H9 (cell line): Measurements from ENCODE around the gene TAS2R1. TPM values are rescaled to one million over a fixed set of nuclear protein-coding genes. Genes with fewer than 3 reads are reported as not detected.

Experiments used
- DNase-seq: peaks from one replicate; pipeline ENCODE4 v3.0.0-alpha.2; 2017
- H2AFZ ChIP-seq: one replicate; pipeline ENCODE4 v1.6.1; 2013; ENCODE audit warnings: mild to moderate bottlenecking, low read length, control low read depth, moderate library complexity
- H2AK5ac ChIP-seq: 2 replicates; pipeline ENCODE4 v1.6.1; 2013; ENCODE audit warnings: low read length, control low read depth, mixed read lengths; ENCODE audit not compliant: insufficient read length
- H2BK120ac ChIP-seq: one replicate; pipeline ENCODE4 v1.6.1; 2013; ENCODE audit warnings: low read depth, mild to moderate bottlenecking, low read length, control low read depth, inconsistent platforms; ENCODE audit not compliant: poor library complexity, severe bottlenecking
- H2BK12ac ChIP-seq: 2 replicates; pipeline ENCODE4 v1.6.1; 2013; ENCODE audit warnings: low read length, control low read depth, mixed read lengths, low read depth; ENCODE audit not compliant: insufficient read length
- H2BK15ac ChIP-seq: 2 replicates; pipeline ENCODE4 v1.6.1; 2013; ENCODE audit warnings: low read depth, low read length, control low read depth
- H2BK20ac ChIP-seq: one replicate; pipeline ENCODE4 v1.6.1; 2013; ENCODE audit warnings: low read depth, mild to moderate bottlenecking, low read length, control low read depth, inconsistent platforms; ENCODE audit not compliant: poor library complexity, severe bottlenecking
- H2BK5ac ChIP-seq: 2 replicates; pipeline ENCODE4 v1.6.1; 2013; ENCODE audit warnings: low read length, control low read depth, mixed read lengths; ENCODE audit not compliant: insufficient read length
- H3K14ac ChIP-seq: 2 replicates; pipeline ENCODE4 v1.6.1; 2013; ENCODE audit warnings: low read length, control low read depth; ENCODE audit not compliant: insufficient read depth
- H3K18ac ChIP-seq: 2 replicates; pipeline ENCODE4 v1.6.1; 2013; ENCODE audit warnings: low read depth, mild to moderate bottlenecking, mixed read lengths, low read length, control low read depth; ENCODE audit not compliant: insufficient read length
- H3K23ac ChIP-seq: 2 replicates; pipeline ENCODE4 v1.6.1; 2013; ENCODE audit warnings: low read length, control low read depth, mixed read lengths, low read depth; ENCODE audit not compliant: insufficient read length
- H3K23me2 ChIP-seq: 2 replicates; pipeline ENCODE4 v1.6.1; 2013; ENCODE audit warnings: low read depth, mild to moderate bottlenecking, mixed read lengths, low read length, control low read depth; ENCODE audit not compliant: insufficient read length, poor library complexity, severe bottlenecking
- H3K27ac ChIP-seq: 2 replicates; pipeline ENCODE4 v1.5.1; 2013; ENCODE audit warnings: low read length, control low read depth, mixed read lengths, low read depth; ENCODE audit not compliant: insufficient read length
- H3K27me3 ChIP-seq: 2 replicates; pipeline ENCODE4 v1.6.1; 2013; ENCODE audit warnings: low read length, control low read depth, inconsistent platforms; ENCODE audit not compliant: insufficient read depth
- H3K4ac ChIP-seq: 2 replicates; pipeline ENCODE4 v1.6.1; 2013; ENCODE audit warnings: low read depth, mild to moderate bottlenecking, control low read depth, inconsistent platforms, low read length, moderate library complexity
- H3K4me1 ChIP-seq: 2 replicates; pipeline ENCODE4 v1.6.1; 2013; ENCODE audit warnings: low read length, control low read depth, inconsistent platforms; ENCODE audit not compliant: insufficient read depth
- H3K4me2 ChIP-seq: 2 replicates; pipeline ENCODE4 v1.6.1; 2013; ENCODE audit warnings: low read length, control low read depth, mixed read lengths; ENCODE audit not compliant: insufficient read length, insufficient read depth
- H3K56ac ChIP-seq: 2 replicates; pipeline ENCODE4 v1.6.1; 2013; ENCODE audit warnings: low read depth, mild to moderate bottlenecking, mixed read lengths, low read length, control low read depth; ENCODE audit not compliant: insufficient read length
- H3K79me1 ChIP-seq: 2 replicates; pipeline ENCODE4 v1.6.1; 2013; ENCODE audit warnings: low read depth, mild to moderate bottlenecking, moderate library complexity, low read length, control low read depth, inconsistent platforms; ENCODE audit not compliant: insufficient read depth, poor library complexity, severe bottlenecking
- H3K79me2 ChIP-seq: 2 replicates; pipeline ENCODE4 v1.6.1; 2013; ENCODE audit warnings: low read length, control low read depth, inconsistent platforms; ENCODE audit not compliant: insufficient read depth
- H3K9ac ChIP-seq: 2 replicates; pipeline ENCODE4 v1.6.1; 2013; ENCODE audit warnings: low read length, control low read depth, mixed read lengths; ENCODE audit not compliant: insufficient read length; ENCODE audit errors: extremely low read depth
- H3K9me3 ChIP-seq: one replicate; pipeline ENCODE4 v1.6.1; 2013; ENCODE audit warnings: low read depth, low read length, inconsistent platforms; ENCODE audit not compliant: control insufficient read depth
- H3T11ph ChIP-seq: one replicate; pipeline ENCODE4 v1.6.1; 2013; ENCODE audit warnings: mild to moderate bottlenecking, low read length, control low read depth, inconsistent platforms
- H4K20me1 ChIP-seq: one replicate; pipeline ENCODE4 v1.6.1; 2013; ENCODE audit not compliant: control insufficient read depth, insufficient read length, insufficient read depth
- H4K5ac ChIP-seq: 2 replicates; pipeline ENCODE4 v1.6.1; 2013; ENCODE audit warnings: low read depth, mild to moderate bottlenecking, mixed read lengths, low read length, control low read depth; ENCODE audit not compliant: insufficient read length
- H4K8ac ChIP-seq: replicated peaks from 2 replicates; pipeline ENCODE4 v1.6.1; 2013; ENCODE audit warnings: low read length, control low read depth, mixed read lengths, low read depth; ENCODE audit not compliant: insufficient read length
- H4K91ac ChIP-seq: 2 replicates; pipeline ENCODE4 v1.6.1; 2013; ENCODE audit warnings: low read depth, mild to moderate bottlenecking, moderate library complexity, mixed read lengths, low read length, control low read depth; ENCODE audit not compliant: insufficient read length
- H3K27ac Mint-ChIP-seq, 3 experiments: 2 replicates in 2 of 3; 3 replicates in 1 of 3; pipeline ENCODE4 v1.8.0; 2020 to 2021; ENCODE audit warnings: mixed read lengths in 3 of 3, mild to moderate bottlenecking in 1 of 3, moderate library complexity in 1 of 3
- H3K27me3 Mint-ChIP-seq: 2 replicates; pipeline ENCODE4 v1.8.0; 2021; ENCODE audit warnings: low read depth, mild to moderate bottlenecking, moderate library complexity, mixed read lengths
- H3K36me3 Mint-ChIP-seq, 3 experiments: 2 replicates in 2 of 3; 3 replicates in 1 of 3; pipeline ENCODE4 v1.8.0; 2020 to 2021; ENCODE audit warnings: low read depth in 3 of 3, mixed read lengths in 3 of 3; ENCODE audit not compliant: insufficient read depth in 1 of 3
- H3K4me1 Mint-ChIP-seq, 2 experiments: 2 replicates each; pipeline ENCODE4 v1.8.0; 2020; ENCODE audit warnings: mixed read lengths in 2 of 2
- H3K4me3 Mint-ChIP-seq, 2 experiments: 2 replicates in 1 of 2; 3 replicates in 1 of 2; pipeline ENCODE4 v1.8.0; 2020 to 2021; ENCODE audit warnings: mild to moderate bottlenecking in 2 of 2, mixed read lengths in 2 of 2, moderate library complexity in 1 of 2
- H3K9me3 Mint-ChIP-seq, 2 experiments: 2 replicates in 1 of 2; 3 replicates in 1 of 2; pipeline ENCODE4 v1.8.0; 2020; ENCODE audit warnings: mild to moderate bottlenecking in 2 of 2, mixed read lengths in 2 of 2, moderate library complexity in 1 of 2
- WGBS: extraction: QIAGEN DNeasy Blood & Tissue Kit; methylation state at CpG from one replicate; pipeline ENCODE4 v1.1.7; 2013; ENCODE audit warnings: missing lambda C conversion rate, low lambda C conversion rate, mixed read lengths; ENCODE audit not compliant: insufficient read length; ENCODE audit errors: extremely low coverage; 5-methylcytosine and 5-hydroxymethylcytosine counted together
- total RNA-seq: library from RNA; stranded (reverse); gene quantifications from 2 replicates; pipeline ENCODE4 v1.2.1, GENCODE V29; 2021
- TF ChIP-seq, protein P1 (sequence below): fragments of 200-600 bp; sonication (generic); conservative IDR thresholded peaks from 3 replicates; pipeline ENCODE4 v1.8.0; 2021; ENCODE audit warnings: antibody characterized with exemption, mild to moderate bottlenecking

Gene TAS2R1
- total RNA-seq, 1 experiment from 2014 or later = not detected

- Histone ChIP-seq H2AFZ (no peak overlapping the region), H4K20me1 (no peaks in the 10 kb centered on the region)
- no peaks in the 10 kb centered on the region for H3K36me3 Mint-ChIP-seq
Measured at GRCh38 chr5:9610364-9610763, 19.8 kb downstream of the TAS2R1 start.

More at GRCh38 chr5:9610364-9610763, 19.8 kb downstream of the TAS2R1 start:
- no peak overlapping the region for H3K56ac ChIP-seq
- no peaks in the 10 kb centered on the region for H3K23me2 ChIP-seq
- no peak for DNase-seq
- no peak overlapping the region for H4K8ac ChIP-seq
- H3K27me3 Mint-ChIP-seq = no peaks in the 10 kb centered on the region; the same call in 1 of the 2 replicates
- H3K27me3 ChIP-seq = no peaks in the 10 kb centered on the region
- no peak overlapping the region for H2BK15ac ChIP-seq
- no peak overlapping the region for H3K18ac ChIP-seq
- H2BK120ac ChIP-seq = no peak overlapping the region
- H3K27ac Mint-ChIP-seq = no peak overlapping the region
- TF ChIP-seq, protein P1, sequence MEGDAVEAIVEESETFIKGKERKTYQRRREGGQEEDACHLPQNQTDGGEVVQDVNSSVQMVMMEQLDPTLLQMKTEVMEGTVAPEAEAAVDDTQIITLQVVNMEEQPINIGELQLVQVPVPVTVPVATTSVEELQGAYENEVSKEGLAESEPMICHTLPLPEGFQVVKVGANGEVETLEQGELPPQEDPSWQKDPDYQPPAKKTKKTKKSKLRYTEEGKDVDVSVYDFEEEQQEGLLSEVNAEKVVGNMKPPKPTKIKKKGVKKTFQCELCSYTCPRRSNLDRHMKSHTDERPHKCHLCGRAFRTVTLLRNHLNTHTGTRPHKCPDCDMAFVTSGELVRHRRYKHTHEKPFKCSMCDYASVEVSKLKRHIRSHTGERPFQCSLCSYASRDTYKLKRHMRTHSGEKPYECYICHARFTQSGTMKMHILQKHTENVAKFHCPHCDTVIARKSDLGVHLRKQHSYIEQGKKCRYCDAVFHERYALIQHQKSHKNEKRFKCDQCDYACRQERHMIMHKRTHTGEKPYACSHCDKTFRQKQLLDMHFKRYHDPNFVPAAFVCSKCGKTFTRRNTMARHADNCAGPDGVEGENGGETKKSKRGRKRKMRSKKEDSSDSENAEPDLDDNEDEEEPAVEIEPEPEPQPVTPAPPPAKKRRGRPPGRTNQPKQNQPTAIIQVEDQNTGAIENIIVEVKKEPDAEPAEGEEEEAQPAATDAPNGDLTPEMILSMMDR = no peak
- no peaks in the 10 kb centered on the region for H3K4me1 ChIP-seq
- no peak overlapping the region for H2AK5ac ChIP-seq
- no peaks in the 10 kb centered on the region for H3K4me1 Mint-ChIP-seq
- H3K23ac ChIP-seq = no peak overlapping the region
- no CpG with 5 or more reads among the region's 1 CpG for WGBS
- no peaks in the 10 kb centered on the region for H3K79me1 ChIP-seq
- no peak overlapping the region for H3K4me2 ChIP-seq
- no peak overlapping the region for H3K4ac ChIP-seq
- H4K5ac ChIP-seq = no peak overlapping the region
- no peak overlapping the region for H3K27ac ChIP-seq
- H3T11ph ChIP-seq = no peak overlapping the region
- H2BK12ac ChIP-seq = no peak overlapping the region
- no peak overlapping the region for H4K91ac ChIP-seq
- no peak overlapping the region for H2BK20ac ChIP-seq
- H3K9me3 ChIP-seq = no peaks in the 10 kb centered on the region
- no peak overlapping the region for H3K14ac ChIP-seq
- H2BK5ac ChIP-seq = no peak overlapping the region
- no peaks in the 10 kb centered on the region for H3K79me2 ChIP-seq
- no peak overlapping the region for H3K4me3 Mint-ChIP-seq
- H3K9ac ChIP-seq = no peak overlapping the region
- H3K9me3 Mint-ChIP-seq = peaks cover 0 to 8% of the 10 kb centered on the region in 2 experiments; a peak in 3 of 5 replicates
